HG02588 (cell line): Measurements from ENCODE around the gene HEYL.

Experiments
- ATAC-seq: cut with Tn5 transposase; IDR thresholded peaks from one replicate; pipeline ENCODE4 v1.9.1; 2021; ENCODE audit warnings: mild to moderate bottlenecking, moderate library complexity; ENCODE audit not compliant: unreplicated experiment

Gene HEYL

DNA sequence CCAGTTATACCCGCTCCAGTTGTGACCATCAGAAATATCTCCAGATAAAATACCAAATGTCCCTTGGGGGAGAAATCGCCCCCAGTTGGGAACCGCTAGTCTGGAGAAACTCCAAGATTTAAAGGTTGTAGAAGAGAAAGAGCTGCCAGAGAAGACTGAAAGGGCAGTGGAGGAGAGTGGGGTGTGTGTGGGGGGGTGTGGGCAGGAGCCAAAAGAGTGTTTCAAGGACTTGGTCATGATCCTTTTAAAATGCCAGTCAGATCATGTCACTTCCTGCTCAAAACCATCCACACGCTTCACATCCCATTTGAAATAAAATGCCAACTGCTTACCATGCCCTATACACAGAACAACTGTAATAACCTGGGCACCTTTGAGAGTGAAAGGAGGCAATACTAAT is 3.4 kb upstream of the HEYL start:
- ATAC-seq, result no peak

DNA sequence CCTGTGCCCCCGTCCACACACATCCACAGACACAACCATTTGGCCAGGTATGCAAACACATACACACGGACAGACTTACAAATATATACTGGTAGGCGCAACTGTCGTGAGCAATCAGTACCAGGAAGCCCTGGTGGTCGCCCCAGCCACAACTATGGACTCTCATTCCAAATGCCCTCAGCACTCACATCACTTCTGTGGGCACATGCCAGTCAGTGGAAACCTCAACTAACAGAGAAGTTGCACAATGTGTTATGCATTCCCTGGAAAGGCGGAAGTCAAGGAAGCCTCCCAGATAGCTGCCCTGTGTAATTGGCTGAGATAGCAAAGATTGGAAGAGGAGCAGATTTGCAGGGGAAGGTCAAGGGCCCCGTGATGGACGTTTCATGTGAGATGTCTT is 1.4 kb upstream of the HEYL start:
- ATAC-seq, result no peak

DNA sequence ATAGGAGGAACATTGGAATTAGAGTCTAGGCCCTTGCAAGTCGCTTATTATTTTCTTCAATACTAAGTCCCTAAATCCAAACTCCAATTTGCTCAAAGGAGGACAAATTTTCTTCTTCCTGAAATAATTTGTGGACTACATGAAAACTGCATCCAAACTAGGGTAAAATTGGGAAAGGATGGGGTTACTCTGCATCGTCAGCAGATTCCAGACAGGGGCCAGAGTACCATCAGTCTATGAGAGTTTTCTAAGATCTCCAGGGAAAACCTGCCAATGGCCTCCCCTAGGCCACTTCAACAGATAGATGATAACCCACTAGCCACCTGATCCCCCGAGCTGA is 508 bp downstream of the HEYL start:
- ATAC-seq, result no peak

DNA sequence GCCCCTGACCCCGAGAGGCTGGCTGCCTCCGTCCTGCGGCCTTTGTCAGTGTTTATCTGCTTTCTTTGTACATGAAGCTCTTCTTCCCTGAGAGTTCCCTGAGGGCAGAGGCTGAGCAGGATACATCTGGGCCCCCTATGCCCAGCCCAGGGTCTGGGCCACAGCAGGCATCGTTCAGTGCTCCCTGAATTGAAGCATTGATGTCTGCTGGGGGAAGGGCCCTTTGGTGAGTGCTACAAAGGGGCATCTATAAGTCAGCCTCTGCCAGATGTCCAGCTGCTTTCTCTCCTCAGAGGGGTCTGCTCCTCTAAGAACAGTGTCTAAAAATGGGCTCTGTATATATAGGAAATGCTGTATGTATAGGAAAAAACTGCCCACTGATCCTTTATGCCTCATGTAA is 2.1 kb downstream of the HEYL start:
- no peak for ATAC-seq

DNA sequence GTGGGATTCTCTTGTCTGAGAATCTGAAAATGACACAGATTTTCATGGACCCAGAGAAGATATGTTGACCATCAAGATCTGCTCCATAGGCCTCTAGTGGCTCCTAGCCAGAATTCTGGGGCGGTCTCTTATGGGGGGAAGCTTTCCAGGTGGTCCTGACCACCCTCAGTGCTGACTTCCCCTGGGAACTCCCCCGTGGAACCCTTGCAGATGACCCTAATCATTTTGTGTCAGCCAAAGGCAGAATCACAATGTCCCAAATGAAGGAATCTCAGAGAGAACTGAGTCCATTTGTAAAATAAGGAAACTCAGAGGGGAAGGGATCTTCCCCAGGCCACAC is 3.6 kb downstream of the HEYL start:
- ATAC-seq, result no peak

DNA sequence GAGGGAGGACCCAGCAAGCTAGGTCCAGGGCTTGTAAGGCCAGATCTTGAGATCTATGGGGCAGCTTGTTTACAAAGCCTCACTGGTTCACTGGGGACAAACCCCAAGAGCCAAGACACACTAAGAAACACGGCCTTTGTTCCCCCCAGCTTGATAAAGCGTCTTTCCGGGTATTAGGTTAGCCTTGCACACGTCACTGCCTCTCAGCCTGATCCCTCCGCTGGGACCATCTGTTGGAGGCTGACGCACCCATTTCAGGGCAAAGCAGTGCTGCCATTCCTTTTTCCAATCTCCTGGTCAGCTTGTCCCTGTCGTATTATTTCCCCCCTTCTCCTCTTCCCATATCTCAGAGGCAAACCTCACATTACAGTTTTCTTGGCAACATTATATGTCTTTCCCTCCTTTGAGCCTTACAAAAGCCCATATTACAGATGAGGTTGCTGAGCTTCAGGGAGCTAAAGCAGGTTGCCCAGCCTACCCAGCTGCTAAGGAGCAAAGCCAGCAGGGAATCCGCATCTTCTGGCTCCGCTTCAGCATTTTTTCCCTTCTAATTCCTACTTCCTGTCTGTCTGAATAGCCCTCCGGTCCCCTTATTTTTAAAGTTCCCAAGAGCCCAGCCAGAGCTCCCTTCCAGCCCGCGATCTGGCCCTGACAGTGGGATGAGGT is 4.1 kb downstream of the HEYL start:
- no peak for ATAC-seq

DNA sequence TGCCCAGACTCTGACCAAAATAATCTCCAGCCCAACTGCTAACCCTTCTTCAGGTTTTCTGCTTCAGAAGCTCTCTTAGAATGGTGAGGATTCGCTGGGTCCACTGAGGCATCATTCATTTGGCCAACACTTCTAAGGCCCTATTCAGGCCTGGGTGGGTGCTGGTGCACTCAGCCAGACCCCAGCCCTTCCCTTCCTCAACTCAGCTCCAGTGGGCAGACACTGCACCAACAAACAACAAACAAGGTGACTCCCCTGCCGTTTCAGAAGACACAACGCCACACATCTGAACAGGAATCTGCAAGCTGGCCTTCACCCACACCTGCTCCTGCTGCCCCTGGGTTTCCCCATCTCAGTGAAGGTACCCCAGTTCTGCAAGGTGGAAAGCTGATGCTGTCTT is 6.0 kb downstream of the HEYL start:
- no peak for ATAC-seq

DNA sequence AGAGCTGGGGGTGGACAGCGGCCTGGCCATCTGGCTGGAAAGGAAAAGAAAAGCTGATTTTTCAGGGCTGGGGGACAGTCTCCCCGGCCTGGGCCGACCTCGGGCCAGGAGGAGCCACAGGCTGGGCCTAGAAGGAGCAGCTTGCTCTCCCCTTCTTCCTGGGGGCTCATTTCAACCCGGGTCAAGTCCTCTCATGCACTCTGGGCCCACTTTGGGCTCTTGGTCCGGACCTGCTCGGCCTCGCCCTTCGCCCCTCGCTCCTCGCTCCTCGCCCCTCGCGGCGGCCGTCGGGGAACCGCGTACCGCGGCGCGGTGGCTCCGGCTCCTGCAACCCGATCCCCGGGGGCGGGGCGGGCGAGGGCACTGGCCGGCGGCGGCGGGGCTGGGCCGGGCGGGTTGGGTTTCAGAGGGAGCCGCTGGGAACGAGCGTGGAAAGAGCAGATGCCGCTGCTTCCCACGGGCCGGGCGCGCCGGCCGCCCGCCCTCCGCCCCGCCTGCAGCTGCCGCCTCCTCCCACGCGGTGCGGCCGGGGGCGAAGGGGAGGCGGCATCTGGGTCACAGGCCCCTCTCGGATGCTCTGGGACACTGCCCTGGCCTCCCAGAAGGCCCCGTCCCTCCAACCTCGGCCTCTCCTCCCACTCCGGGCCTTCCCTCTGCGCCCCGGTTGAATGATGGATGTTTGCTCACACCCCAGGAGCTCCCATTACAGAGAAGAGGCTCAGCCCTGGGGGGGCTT is 6.6 kb downstream of the HEYL start:
- ATAC-seq, result no peak

DNA sequence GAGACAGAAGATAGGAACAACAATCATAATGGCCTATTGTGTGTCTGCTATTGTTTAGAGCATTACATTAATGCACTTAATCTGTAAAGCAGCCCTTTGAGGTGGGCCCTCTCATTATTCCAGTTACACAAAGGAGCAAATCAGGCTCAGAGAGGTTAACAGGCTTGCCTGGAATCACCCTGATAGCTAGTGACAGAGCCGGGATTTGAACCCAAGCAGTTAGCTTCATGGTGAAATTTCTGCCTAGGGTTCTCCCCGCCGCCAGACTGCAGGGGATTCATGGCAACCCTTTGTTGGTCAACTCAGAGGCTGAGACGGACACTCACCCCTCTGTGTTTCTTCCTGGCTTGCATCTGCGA is 7.1 kb downstream of the HEYL start:
- no peak for ATAC-seq

DNA sequence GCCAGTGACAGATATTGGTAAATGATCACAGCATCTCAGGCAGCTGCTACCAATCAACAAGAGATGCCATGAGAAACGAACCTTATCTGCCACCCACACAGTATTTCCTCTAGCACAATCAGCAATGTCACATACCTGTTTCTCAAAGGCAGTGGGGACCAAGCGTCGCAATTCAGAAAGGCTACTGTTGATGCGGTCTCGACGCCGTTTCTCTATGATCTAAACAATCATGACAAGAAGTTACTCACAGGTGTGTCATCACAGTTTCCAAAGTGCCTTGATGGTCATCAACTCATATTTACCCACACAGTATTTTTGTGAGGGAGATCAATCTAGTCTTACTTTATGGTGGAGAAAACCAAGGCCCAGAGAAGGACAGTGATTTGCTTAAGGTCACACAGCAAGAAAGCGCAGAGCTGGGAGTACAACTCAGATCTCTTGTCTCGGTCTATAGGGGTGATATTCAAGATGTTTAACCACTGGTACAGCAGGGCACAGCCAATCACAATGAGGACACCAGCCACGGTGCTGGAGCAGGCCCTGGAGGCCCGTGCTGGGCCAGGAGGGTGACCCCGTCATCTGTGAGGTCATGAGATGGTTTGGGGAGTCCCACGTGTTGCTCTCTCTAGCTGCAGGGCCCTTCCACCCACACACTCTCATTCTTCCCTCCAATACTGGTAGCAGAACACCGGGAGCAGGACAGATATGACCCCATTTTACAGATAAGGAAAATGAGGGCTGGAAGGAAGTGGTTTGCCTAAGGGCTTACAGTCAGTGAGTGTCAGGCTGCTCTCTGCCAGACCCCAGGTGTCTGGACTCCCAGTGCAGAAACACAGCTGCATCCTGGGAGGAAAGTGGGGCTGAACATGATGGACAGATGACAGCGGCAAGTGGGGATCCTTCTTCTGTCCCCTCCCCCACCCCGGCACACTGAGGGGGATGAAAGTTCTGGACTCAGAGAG is 7.8 kb downstream of the HEYL start:
- no peak for ATAC-seq

DNA sequence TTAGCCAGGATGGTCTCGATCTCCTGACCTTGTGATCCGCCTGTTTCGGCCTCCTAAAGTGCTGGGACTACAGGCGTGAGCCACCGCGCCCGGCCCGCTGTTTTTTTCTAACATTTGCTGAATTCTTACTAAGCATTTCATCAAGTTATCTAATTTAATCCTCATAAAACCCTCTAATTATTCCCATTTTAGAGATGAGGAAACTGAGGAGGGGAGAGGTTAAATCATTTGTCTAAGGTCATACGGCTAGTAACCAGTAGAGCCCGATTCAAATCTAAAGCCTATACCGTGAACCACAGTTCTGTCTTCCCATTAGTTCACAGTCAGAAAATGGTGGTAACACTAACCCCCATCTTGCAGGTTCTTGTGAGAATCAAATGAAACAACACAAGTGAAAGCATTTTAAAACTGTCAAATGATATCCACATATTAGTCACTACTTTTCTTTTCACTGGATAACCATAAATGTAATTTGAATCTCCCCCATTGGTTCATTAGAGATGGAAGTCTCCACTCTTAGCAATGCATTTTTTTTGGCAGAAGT is 10.6 kb downstream of the HEYL start:
- no peak for ATAC-seq

DNA sequence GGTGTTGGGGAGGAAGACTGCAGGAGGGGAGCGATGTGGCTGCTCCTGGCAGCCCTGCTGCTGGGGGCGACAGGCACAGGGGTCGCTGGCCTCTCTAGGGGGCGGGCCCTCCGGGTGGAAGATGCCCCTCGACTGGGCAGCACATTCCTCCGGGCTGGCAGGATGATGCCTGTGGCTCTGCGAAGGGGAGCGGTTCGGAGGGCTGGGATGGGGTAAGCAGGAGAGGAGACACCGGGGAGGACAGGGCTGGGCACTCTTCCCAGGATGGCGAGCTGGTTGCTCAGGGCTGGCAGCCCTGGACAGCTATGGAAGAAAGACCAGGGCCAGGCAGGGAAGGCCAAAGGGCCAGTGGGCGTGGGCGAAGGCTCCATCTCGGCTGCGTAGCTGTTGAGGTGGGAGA is 12.8 kb downstream of the HEYL start:
- ATAC-seq, result no peak

DNA sequence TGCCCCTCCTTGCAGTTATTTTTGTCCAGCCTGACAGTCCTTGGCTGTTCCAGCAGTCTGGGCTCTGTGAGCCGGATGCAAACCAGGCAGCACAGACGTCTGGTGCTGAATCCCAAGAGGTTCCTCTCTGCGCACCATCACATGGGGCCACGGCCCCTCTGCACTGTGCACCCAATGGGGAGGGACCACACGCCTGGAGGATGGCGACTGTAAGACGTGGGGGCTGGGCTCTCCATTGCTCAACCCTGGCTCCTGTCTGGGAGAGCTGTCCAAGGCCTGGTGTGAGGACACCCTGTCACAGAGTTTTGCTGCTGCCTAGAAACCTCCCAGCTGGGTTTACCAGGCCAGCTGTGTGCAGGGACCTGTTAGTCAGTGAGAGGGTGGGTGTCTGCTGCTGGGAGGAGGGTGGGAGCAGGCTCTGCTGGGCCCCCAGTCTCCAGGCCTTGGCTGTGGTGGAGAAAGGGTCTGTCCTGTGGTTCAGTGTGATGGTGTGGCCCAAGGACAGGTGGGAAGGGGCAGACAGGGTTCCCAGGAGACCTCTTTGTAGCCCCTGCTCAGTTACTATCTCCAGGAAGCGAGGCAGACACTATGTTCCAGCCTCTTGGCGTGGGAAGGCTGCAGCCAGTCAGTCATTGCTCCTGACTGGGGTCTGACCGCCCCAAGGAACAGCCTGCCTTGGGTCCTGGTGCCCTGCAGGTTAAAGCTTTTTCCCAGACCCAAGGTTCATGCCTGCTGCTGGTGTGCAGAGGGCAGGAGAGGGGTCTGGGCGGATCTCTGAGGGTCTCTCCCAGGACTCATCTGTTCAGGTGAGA is 13.8 kb downstream of the HEYL start:
- no peak for ATAC-seq

DNA sequence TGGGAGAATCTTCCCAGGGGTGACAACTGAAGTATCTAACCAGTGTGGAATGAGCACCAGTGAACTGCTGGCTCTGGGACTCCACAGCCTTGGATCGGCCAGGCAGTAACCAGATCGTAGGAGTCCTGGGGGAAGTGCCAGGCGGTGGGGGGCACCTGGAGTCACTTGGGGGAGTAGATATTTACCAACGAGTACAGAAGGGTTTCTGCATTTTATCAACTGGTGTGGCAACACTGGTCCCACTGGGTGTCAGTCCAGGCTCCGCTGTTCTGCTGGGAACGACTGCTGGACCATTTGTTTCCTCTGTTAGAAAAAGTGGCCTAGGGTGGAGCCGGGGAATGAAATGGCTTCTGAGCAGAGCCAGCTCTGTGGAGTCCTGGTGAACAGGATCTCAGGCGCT is 14.4 kb downstream of the HEYL start:
- ATAC-seq, result no peak

DNA sequence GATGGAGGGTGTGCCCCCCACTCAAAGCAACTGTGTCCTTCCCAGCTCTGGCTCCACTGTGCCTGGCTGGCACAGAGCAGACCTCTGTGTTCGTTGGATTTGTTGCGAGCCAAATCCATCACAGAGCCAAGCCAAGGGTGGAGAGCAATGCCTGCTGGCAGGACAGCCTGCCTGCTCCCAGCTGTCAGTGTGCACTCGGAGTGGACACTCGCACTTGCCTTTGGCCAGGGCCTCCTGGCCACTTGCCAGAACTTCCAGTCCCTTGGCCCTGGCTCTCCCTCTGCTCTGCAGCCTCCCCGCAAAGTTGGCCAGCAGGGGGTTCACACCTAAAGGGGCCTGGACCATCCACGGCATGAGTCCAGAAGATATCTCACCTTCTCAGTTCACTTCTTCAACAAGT is 16.4 kb downstream of the HEYL start:
- ATAC-seq, result no peak

DNA sequence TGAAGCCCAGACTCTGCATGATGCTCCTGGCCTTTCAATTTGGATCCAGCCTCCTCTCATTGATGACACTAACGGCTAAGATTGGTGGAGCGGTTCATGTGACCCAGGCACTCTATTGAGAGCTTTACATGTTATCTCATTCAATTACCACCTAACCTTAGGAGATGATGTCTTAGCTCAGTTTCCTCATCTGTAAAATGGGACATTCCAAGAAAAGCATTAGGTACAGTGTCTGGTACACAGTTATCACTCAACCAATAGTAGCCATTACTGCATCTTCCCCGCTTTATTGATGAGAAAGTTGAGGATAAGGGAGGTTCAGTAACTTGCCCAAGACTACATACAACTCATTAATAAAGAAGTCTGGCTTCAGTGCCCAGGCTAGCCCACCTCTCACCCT is 17.0 kb downstream of the HEYL start:
- ATAC-seq, result no peak

DNA sequence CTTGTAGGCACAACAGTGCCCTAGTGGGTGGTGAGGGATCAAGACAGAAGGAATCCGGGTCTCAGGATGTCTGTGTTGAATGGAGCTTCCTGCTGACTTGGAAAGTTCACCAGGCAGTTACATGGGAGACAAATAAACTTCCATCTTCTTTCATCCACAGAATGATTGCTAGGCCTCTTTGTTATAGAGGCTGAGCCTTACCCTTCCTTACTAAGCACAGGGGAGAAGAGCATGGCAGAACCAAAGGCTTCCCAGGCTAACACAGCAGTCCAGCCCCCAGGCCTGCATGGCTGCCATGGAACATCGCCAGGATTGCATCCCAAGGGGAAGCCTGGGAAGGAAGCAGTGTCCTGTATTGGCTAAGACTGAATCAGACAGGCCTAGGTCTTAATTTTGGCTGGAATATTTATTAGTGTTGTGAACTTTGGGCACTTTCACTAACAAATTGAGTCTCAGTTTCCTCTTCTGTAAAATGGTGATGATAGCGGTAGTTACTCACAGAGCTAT is 18.7 kb downstream of the HEYL start:
- ATAC-seq, result no peak

DNA sequence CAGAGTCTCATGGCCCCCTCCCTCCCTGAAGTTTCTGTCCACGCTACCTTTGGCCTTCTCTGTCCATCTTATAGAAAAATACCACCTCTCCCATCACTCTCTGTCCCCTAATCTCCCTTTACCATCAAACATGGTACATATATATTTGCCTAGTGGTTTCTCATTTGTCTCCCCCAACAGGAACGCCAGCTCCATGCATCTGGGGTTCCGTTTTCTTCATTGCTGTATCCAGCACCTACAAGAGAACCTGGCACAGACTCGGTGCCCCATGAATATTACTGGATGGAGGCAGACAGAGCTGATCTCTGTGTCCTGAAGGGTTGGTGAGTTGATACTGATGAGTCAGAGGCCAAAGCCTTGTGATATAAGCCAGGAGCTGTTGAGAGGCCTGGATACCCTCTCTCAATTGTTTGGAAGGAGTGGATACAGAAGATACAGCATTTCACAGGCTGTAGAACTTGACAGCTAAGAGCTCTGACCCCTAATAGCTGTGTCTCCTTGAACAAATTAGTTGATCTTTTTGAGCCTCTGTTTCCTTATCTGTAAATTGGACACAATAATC is 21.9 kb downstream of the HEYL start:
- no peak for ATAC-seq

DNA sequence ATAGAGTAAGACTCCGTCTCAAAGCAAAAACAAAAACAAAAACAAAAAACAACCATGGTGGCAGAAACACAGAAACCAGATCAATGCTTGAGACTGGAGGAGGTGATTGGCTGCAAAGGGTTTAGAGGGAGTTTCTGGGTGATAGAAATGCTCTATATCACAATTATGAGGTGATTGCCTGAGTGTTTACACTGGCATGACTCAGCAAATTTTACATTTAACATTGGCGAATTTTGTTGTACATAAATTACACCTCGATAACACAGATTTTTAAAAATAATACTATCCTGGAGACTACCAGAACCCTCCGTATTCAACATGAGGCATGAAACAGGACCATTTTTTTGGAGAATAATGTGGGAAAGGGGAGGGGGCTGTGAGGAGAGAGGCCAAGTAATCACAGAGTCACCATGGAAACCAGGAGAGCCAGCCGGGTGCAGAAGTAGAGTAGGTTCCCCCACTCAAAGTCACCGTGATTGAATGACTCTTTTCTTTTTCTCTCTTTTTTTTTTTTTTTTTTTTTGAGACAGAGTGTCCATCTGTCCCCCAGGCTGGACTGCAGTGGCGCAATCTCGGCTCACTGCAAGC is 24.3 kb downstream of the HEYL start:
- no peak for ATAC-seq

DNA sequence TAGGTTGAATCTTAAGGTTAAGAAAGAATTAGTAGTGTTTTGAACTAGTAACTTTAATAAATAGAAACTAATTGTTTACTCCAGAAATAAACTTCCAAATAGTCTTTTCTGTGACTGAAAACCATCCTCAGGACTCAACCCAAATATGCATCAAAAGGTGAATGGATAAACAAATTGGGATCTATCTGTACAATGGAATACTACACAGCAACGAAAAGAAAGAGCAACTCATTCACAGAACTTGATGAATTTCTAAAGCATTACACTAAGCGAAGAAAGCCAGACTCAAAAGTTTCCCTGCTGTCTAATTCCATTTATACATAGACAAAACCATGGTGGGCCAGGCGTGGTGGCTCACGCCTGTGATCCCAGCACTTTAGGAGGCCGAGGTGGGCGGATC is 25.0 kb downstream of the HEYL start:
- no peak for ATAC-seq
